HepG2 (cell line): ENCODE data around the gene PLPP7. TPM values are rescaled to one million over a fixed set of nuclear protein-coding genes. Genes with fewer than 3 reads are reported as not detected.

Experiments
- ATAC-seq: fragments of 200-7000 bp; cut with Tn5 transposase; 3 replicates; pipeline ENCODE4 v1.9.1; 2020; ENCODE audit warnings: mild to moderate bottlenecking, moderate library complexity
- BruUV-seq: library from RNA; stranded (reverse); fragments of 400-500 nt; replicated peaks from 2 replicates; lab custom pipeline; 2021; lab: Mats Ljungman, UMichigan
- CTCF ChIA-PET: fragments of 300-600 bp; formaldehyde crosslinking; extraction: SDS; loops from one replicate; lab custom pipeline; 2021; ENCODE audit warnings: low total read pairs, inconsistent platforms, low intra/inter-chr PET ratio; lab: Yijun Ruan, JAX
- POLR2A ChIA-PET: fragments of 350-600 bp; sonication (Branson Sonifier 250); formaldehyde crosslinking; loops from one replicate; lab custom pipeline; 2020; ENCODE audit warnings: antibody characterized with exemption, inconsistent platforms; lab: Yijun Ruan, JAX
- DNase-seq: peaks from one replicate; pipeline ENCODE4 v3.0.0-alpha.2; 2015; ENCODE audit warnings: low spot score
- FAIRE-seq: peaks from 3 replicates; lab custom pipeline; 2011; peaks lifted over from hg19 to GRCh38; lab: Jason Lieb, UNC
- H2AFZ ChIP-seq: one replicate; pipeline ENCODE4 v1.6.1; 2011; ENCODE audit warnings: low read length, inconsistent platforms
- H3K27ac ChIP-seq: fragments of 300-600 bp; 3 replicates; pipeline ENCODE4 v1.8.0; 2011; ENCODE audit warnings: mixed run types, mild to moderate bottlenecking, mixed read lengths, low read length, inconsistent platforms; ENCODE audit not compliant: insufficient read depth; ENCODE audit errors: extremely low read length
- H3K27me3 ChIP-seq, 2 experiments: fragments of 200-600 bp in 1 of 2; 2 replicates in 1 of 2; 3 replicates in 1 of 2; pipeline versions ENCODE4 v1.6.0 to v1.8.0; 2011; ENCODE audit warnings: low read length in 2 of 2, mild to moderate bottlenecking in 2 of 2, moderate library complexity in 2 of 2, inconsistent platforms in 1 of 2; ENCODE audit not compliant: insufficient read depth in 2 of 2, control insufficient read depth in 1 of 2
- H3K36me3 ChIP-seq, 2 experiments: fragments of 200-600 bp in 1 of 2; replicated peaks in 1 of 2; 2 replicates in 1 of 2; 3 replicates in 1 of 2; pipeline versions ENCODE4 v1.5.1 to v1.8.0; 2011; ENCODE audit warnings: low read length in 2 of 2, inconsistent platforms in 1 of 2; ENCODE audit not compliant: insufficient read depth in 2 of 2, control insufficient read depth in 1 of 2
- H3K4me1 ChIP-seq: 2 replicates; pipeline ENCODE4 v1.5.1; 2012; ENCODE audit warnings: low read length, inconsistent platforms; ENCODE audit not compliant: insufficient read depth
- H3K4me2 ChIP-seq: 2 replicates; pipeline ENCODE4 v1.6.0; 2011; ENCODE audit warnings: low read depth, low read length, inconsistent platforms
- H3K4me3 ChIP-seq, 3 experiments: fragments of 200-600 bp in 1 of 3; sonication (generic), shearing (Covaris generic) in 1 of 3; replicated peaks in 1 of 3; 2 replicates each; pipeline ENCODE4 v1.5.1; 2011 to 2016; ENCODE audit warnings: low read length in 3 of 3, inconsistent platforms in 2 of 3, low read depth in 2 of 3, mild to moderate bottlenecking in 2 of 3, control low read depth in 1 of 3, mixed read lengths in 1 of 3; ENCODE audit not compliant: insufficient read depth in 1 of 3
- H3K79me2 ChIP-seq: one replicate; pipeline ENCODE4 v1.6.1; 2011; ENCODE audit warnings: low read length, inconsistent platforms; ENCODE audit not compliant: insufficient read depth
- H3K9ac ChIP-seq: 2 replicates; pipeline ENCODE4 v1.6.0; 2011; ENCODE audit warnings: mild to moderate bottlenecking, low read depth, low read length, inconsistent platforms; ENCODE audit not compliant: insufficient read depth
- H3K9me3 ChIP-seq: 2 replicates; pipeline ENCODE4 v1.5.1; 2012; ENCODE audit warnings: mild to moderate bottlenecking, low read length
- H4K20me1 ChIP-seq: 2 replicates; pipeline ENCODE4 v1.6.0; 2011; ENCODE audit warnings: inconsistent platforms, mild to moderate bottlenecking, low read length, moderate library complexity; ENCODE audit not compliant: insufficient read depth
- CBFB ChIP-seq: sonication (generic); formaldehyde crosslinking; IDR thresholded peaks from 2 replicates; pipeline ENCODE4 v1.4.0; 2020; ENCODE audit warnings: missing genetic modification reagents
- FOSL2 ChIP-seq: sonication (generic); formaldehyde crosslinking; IDR thresholded peaks from 2 replicates; pipeline ENCODE4 v1.4.0; 2020; ENCODE audit warnings: missing genetic modification reagents
- GATA4 ChIP-seq: sonication (generic); IDR thresholded peaks from 2 replicates; pipeline ENCODE4 v1.6.1; 2016; ENCODE audit warnings: antibody characterized with exemption, low read depth, borderline replicate concordance
- HNRNPK ChIP-seq: fragments of 200-400 bp; formaldehyde crosslinking; IDR thresholded peaks from 2 replicates; pipeline ENCODE4 v1.6.1; 2018; ENCODE audit warnings: low read length, low read depth, moderate library complexity, mild to moderate bottlenecking; ENCODE audit not compliant: poor library complexity, severe bottlenecking
- PITX1 ChIP-seq: sonication (generic); formaldehyde crosslinking; IDR thresholded peaks from 2 replicates; pipeline ENCODE4 v1.5.1; 2020; ENCODE audit warnings: mild to moderate bottlenecking, missing genetic modification reagents
- SCMH1 ChIP-seq: sonication (generic); formaldehyde crosslinking; IDR thresholded peaks from 2 replicates; pipeline ENCODE4 v1.9.0; 2021; ENCODE audit warnings: missing genetic modification reagents, mild to moderate bottlenecking, borderline replicate concordance
- SSRP1 ChIP-seq: IDR thresholded peaks from 2 replicates; pipeline ENCODE4 v1.6.1; 2016; ENCODE audit warnings: control low read depth
- TBX2 ChIP-seq: sonication (generic); formaldehyde crosslinking; IDR thresholded peaks from 2 replicates; pipeline ENCODE4 v1.5.0; 2020; ENCODE audit warnings: missing genetic modification reagents, mild to moderate bottlenecking, borderline replicate concordance
- ZNF256 ChIP-seq: sonication (generic); formaldehyde crosslinking; conservative IDR thresholded peaks from 2 replicates; pipeline ENCODE4 v1.4.0; 2020; ENCODE audit warnings: missing genetic modification reagents
- ZNF501 ChIP-seq: sonication (generic); formaldehyde crosslinking; IDR thresholded peaks from 2 replicates; pipeline ENCODE4 v1.5.1; 2020; ENCODE audit warnings: mild to moderate bottlenecking, moderate library complexity, missing genetic modification reagents
- ZNF562 ChIP-seq: sonication (generic); formaldehyde crosslinking; IDR thresholded peaks from 2 replicates; pipeline ENCODE4 v1.8.0; 2022; ENCODE audit warnings: missing genetic modification reagents, borderline replicate concordance
- ZNF574 ChIP-seq: sonication (generic); formaldehyde crosslinking; IDR thresholded peaks from 2 replicates; pipeline ENCODE4 v1.4.0; 2020; ENCODE audit warnings: missing genetic modification reagents
- WGBS: methylation state at CpG from one replicate; pipeline ENCODE4 v1.1.6; 2017; ENCODE audit warnings: low lambda C conversion rate; 5-methylcytosine and 5-hydroxymethylcytosine counted together
- in situ Hi-C: cut with HindIII; loops from 2 replicates; pipeline ENCODE4 v1.10.0; 2017; ENCODE audit warnings: low pct_unique_long_range_greater_than_20kb; ENCODE audit not compliant: extremely low pct_ligation_motif_present
- intact Hi-C: fragments of 100-400 bp; cut with micrococcal nuclease; formaldehyde crosslinking; loops from one replicate; pipeline ENCODE4 v1.10.0; 2022; ENCODE audit not compliant: unreplicated experiment
- polyA plus RNA-seq, 8 experiments: library from polyadenylated mRNA; depleted of rRNA in 3 of 8; stranded (reverse) in 7 of 8; unstranded in 1 of 8; fragments of >200 nt; fragmentation: Illumina TruSeq in 4 of 8; extraction: Trizol in 4 of 8; gene quantifications; 2 replicates each; pipeline versions ENCODE4 v1.2.1 to v1.2.3, GENCODE V29; 2011 to 2016; ENCODE audit warnings: low read depth in 4 of 8, missing spikeins in 1 of 8, mixed read lengths in 1 of 8; ENCODE audit not compliant: insufficient read depth in 1 of 8
- total RNA-seq, 5 experiments: library from RNA; depleted of rRNA; stranded (reverse); fragments of >200 nt; fragmentation: Illumina TruSeq; extraction: Trizol; gene quantifications; 2 replicates each; pipeline ENCODE4 v1.2.3, GENCODE V29; 2016; ENCODE audit warnings: low read depth in 1 of 5
- TF ChIP-seq, protein P1 (sequence below): sonication (generic); formaldehyde crosslinking; IDR thresholded peaks from 2 replicates; pipeline ENCODE4 v1.8.0; 2022; ENCODE audit warnings: missing genetic modification reagents, mild to moderate bottlenecking, borderline replicate concordance

The PLPP7 gene
- total and polyA plus RNA-seq, 2 of the 13 experiments (the other 11 are each of a cell fraction or from before 2014, with no cell fraction given), result 0.33 to 1.2 TPM

DNA sequence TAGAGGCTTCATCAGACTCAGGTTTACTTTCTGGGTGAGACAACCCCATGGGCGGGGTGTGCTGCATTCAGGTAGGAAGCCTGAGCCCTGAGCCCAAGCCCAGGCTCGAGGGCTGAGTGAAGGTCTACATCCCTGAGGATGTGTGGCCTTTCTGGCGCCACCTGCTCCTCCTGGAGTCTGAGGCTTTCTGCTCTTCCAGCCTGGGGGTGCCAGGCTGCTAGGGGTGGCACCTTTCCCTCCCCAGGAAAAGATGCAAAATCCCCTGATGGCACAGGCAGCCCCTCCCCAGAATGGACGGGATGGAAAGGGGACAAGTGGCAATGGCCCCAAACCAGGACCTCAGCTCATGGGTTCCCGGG, 60.0 kb downstream of the PLPP7 start:
- intact Hi-C loops, result no loop called here
- BruUV-seq, result no TSS peak
- Histone ChIP-seq H2AFZ (no peak overlapping the region), H3K27ac (no peak overlapping the region), H3K4me1 (peaks cover 46% of the 10 kb centered on the region), H3K4me3 (peak overlapping the region in 2 of 3 experiments; percentile 43 to 69; a peak in 3 of 6 replicates), H3K36me3 (no peaks in the 10 kb centered on the region), H3K79me2 (no peaks in the 10 kb centered on the region), H3K4me2 (peak overlapping the region; percentile 95), H3K27me3 (no peaks in the 10 kb centered on the region)
- DNase-seq (no peak), FAIRE-seq (no peak)
- TF ChIP-seq, protein P1, sequence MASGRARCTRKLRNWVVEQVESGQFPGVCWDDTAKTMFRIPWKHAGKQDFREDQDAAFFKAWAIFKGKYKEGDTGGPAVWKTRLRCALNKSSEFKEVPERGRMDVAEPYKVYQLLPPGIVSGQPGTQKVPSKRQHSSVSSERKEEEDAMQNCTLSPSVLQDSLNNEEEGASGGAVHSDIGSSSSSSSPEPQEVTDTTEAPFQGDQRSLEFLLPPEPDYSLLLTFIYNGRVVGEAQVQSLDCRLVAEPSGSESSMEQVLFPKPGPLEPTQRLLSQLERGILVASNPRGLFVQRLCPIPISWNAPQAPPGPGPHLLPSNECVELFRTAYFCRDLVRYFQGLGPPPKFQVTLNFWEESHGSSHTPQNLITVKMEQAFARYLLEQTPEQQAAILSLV (CRISPR knock-in tag), result 0 out of 2 replicates have a peak, but pooled peaks have one; percentile 21
- TF ChIP-seq SCMH1 (CRISPR knock-in tag), result no peak
- TF ChIP-seq, all 625 proteins: peak for 1
- peak overlapping the region; percentile 28; the same call in 1 of the 2 replicates for H3K9ac ChIP-seq
- in situ Hi-C loops, result no loop called here
- peak; percentile 28 for ATAC-seq
- ChIA-PET CTCF (interaction anchor here (1.3 kb wide), 1 partner anchor 129 kb away, joined by 3 read pairs; no protein-coding TSS in a partner anchor), POLR2A (interaction anchor here (1.9 kb wide), 1 partner anchor 24 kb away, joined by 9 read pairs; no protein-coding TSS in a partner anchor)
- H3K9me3 ChIP-seq, result no peaks in the 10 kb centered on the region
- 0% methylated on average over 1 of the region's 5 CpGs for WGBS
- no peaks in the 10 kb centered on the region for H4K20me1 ChIP-seq

DNA sequence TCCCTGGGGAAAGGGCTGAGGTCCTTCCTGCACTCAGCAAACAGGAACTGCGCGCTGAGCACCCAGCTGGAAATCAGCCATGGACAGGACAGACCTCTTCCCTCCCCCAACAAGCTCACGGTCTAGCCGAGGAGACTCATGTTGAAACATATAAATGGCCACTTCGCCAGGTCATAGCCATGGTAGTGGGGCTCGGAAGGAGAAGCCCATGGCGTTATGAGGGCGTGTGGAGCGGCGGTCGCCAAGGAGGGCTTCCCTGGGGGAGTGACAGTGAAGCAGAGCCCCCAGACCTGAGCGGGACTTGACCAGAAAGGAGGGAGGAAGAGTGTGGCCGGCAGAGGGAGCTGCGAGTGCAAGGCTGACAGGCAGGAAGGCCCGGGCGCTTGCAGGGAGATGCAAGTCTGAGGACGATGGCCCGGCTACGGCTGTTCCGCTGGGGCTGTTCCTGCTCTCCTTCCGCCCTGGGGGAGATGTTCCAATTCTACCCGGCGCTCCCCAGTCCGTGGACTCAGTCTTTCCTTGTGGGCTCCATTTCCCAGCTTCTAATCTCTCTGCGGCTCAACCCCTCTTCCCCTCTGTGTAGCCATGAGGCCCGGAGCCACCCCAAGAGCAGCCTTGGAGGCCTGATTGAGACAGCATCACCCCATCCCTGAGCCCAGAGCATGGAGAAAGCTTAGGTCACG, 60.5 kb downstream of the PLPP7 start:
- Histone ChIP-seq H3K36me3 (no peaks in the 10 kb centered on the region), H3K9me3 (no peaks in the 10 kb centered on the region), H4K20me1 (no peaks in the 10 kb centered on the region), H3K4me3 (peak overlapping the region; percentile 43 to 69 (median 49); a peak in 5 of 6 replicates), H3K4me2 (peak overlapping the region; percentile 95), H2AFZ (no peak overlapping the region), H3K9ac (peak overlapping the region; percentile 28), H3K79me2 (no peaks in the 10 kb centered on the region), H3K4me1 (peaks cover 41% of the 10 kb centered on the region), H3K27me3 (no peaks in the 10 kb centered on the region), H3K27ac (no peak overlapping the region)
- ATAC-seq, result peak; percentile 94
- ChIA-PET CTCF (interaction anchor here (1.3 kb wide), 1 partner anchor 129 kb away, joined by 3 read pairs; no protein-coding TSS in a partner anchor), POLR2A (interaction anchor here (1.9 kb wide), 1 partner anchor 23 kb away, joined by 9 read pairs; no protein-coding TSS in a partner anchor)
- WGBS, result 3% methylated on average over 23 of the region's 27 CpGs
- DNase-seq, result peak; percentile 62
- intact Hi-C loops (no loop called here), in situ Hi-C loops (no loop called here)
- no peak for FAIRE-seq
- no TSS peak for BruUV-seq
- TF ChIP-seq GATA4 (no peak), TBX2 (CRISPR knock-in tag) (peak; percentile 73), CBFB (peak; percentile 36; the same call in 1 of the 2 replicates), ZNF501 (CRISPR knock-in tag) (peak; percentile 58; the same call in 1 of the 2 replicates), HNRNPK (no peak), ZNF574 (CRISPR knock-in tag) (peak; percentile 39; the same call in 1 of the 2 replicates), SSRP1 (CRISPR knock-in tag) (no peak), PITX1 (CRISPR knock-in tag) (peak; percentile 59; the same call in 1 of the 2 replicates), FOSL2 (peak; percentile 29; the same call in 1 of the 2 replicates), ZNF562 (CRISPR knock-in tag) (no peak), ZNF256 (CRISPR knock-in tag) (0 out of 2 replicates have a peak, but pooled peaks have one; percentile 37)
